GM18907 (cell line): ENCODE results near the gene RHOT2.

Experiments
- ATAC-seq: cut with Tn5 transposase; IDR thresholded peaks from one replicate; pipeline ENCODE4 v1.9.1; 2021; ENCODE audit warnings: mild to moderate bottlenecking, moderate library complexity; ENCODE audit not compliant: unreplicated experiment

The RHOT2 gene

GRCh38 chr16:647173-647902 is 20.6 kb upstream of the RHOT2 start:
- ATAC-seq, result no peak

GRCh38 chr16:648071-648780 is 19.7 kb upstream of the RHOT2 start:
- ATAC-seq, result no peak

GRCh38 chr16:648781-649589 is 18.9 kb upstream of the RHOT2 start, which contains the start of gene WDR90:
WDR90 (plus strand) TSS chr16:649365; CDS start chr16:649417, 52 bp downstream.
- ATAC-seq, result peak; percentile 51

GRCh38 chr16:649631-650030 is 18.3 kb upstream of the RHOT2 start:
- peak; percentile 2 for ATAC-seq

GRCh38 chr16:651844-652243 is 16.1 kb upstream of the RHOT2 start:
- no peak for ATAC-seq

- ATAC-seq, result no peak
Observed at GRCh38 chr16:652454-653305, 15.3 kb upstream of the RHOT2 start.

GRCh38 chr16:654034-654433 is 13.9 kb upstream of the RHOT2 start:
- no peak for ATAC-seq

- no peak for ATAC-seq
Observed at GRCh38 chr16:657487-657886, 10.4 kb upstream of the RHOT2 start.

- no peak for ATAC-seq
Observed at GRCh38 chr16:658679-659571, 9.0 kb upstream of the RHOT2 start.

GRCh38 chr16:659618-660017 is 8.3 kb upstream of the RHOT2 start:
- ATAC-seq, result no peak

- ATAC-seq, result no peak
Observed at GRCh38 chr16:660132-660458, 7.8 kb upstream of the RHOT2 start.

GRCh38 chr16:660459-661183 is 7.3 kb upstream of the RHOT2 start:
- ATAC-seq, result peak; percentile 41

GRCh38 chr16:661184-661821 is 6.6 kb upstream of the RHOT2 start:
- ATAC-seq, result peak; percentile 12

GRCh38 chr16:662095-662494 is 5.8 kb upstream of the RHOT2 start:
- no peak for ATAC-seq

- ATAC-seq, result no peak
Observed at GRCh38 chr16:662597-662996, 5.3 kb upstream of the RHOT2 start.

- ATAC-seq, result no peak
Observed at GRCh38 chr16:666572-666971, 1.4 kb upstream of the RHOT2 start.

GRCh38 chr16:667113-667779 is 686 bp upstream of the RHOT2 start:
- ATAC-seq, result no peak

GRCh38 chr16:668519-669171 is 713 bp downstream of the RHOT2 start:
- ATAC-seq, result no peak
